GM12878 (cell line): ENCODE data around the gene TMCC2. TPM values are rescaled to one million over a fixed set of nuclear protein-coding genes. Genes with fewer than 3 reads are reported as not detected.

Experiments
- BACH1 ChIP-seq: fragments of 450-650 bp; IDR thresholded peaks from 2 replicates; pipeline ENCODE4 v1.6.1; 2017; ENCODE audit warnings: mild to moderate bottlenecking, borderline replicate concordance
- BCL3 ChIP-seq: IDR thresholded peaks from 2 replicates; pipeline ENCODE4 v1.6.1; 2011; ENCODE audit warnings: borderline replicate concordance, low read depth, mild to moderate bottlenecking, moderate library complexity, low read length; ENCODE audit not compliant: insufficient read depth, poor library complexity, severe bottlenecking
- CBFB ChIP-seq: IDR thresholded peaks from 2 replicates; pipeline ENCODE4 v1.6.1; 2016; ENCODE audit warnings: antibody characterized with exemption, low read depth
- EGR1 ChIP-seq, 2 experiments: IDR thresholded peaks; 1 replicate in 1 of 2; 2 replicates in 1 of 2; pipeline ENCODE4 v1.6.1; 2011 to 2012; ENCODE audit warnings: low read depth in 2 of 2, low read length in 2 of 2, borderline replicate concordance in 1 of 2, mild to moderate bottlenecking in 1 of 2, moderate library complexity in 1 of 2
- GATAD2B ChIP-seq: fragments of 450-650 bp; conservative IDR thresholded peaks from 2 replicates; pipeline ENCODE4 v1.6.1; 2017; ENCODE audit warnings: low read depth, mild to moderate bottlenecking, moderate library complexity
- HDAC2 ChIP-seq: fragments of 200-600 bp; sonication (generic); IDR thresholded peaks from 2 replicates; pipeline ENCODE4 v1.6.1; 2017
- IRF5 ChIP-seq: fragments of 450-650 bp; IDR thresholded peaks from 2 replicates; pipeline ENCODE4 v1.6.1; 2017; ENCODE audit warnings: borderline replicate concordance
- JUNB ChIP-seq: IDR thresholded peaks from 2 replicates; pipeline ENCODE4 v1.6.1; 2016; ENCODE audit warnings: antibody characterized with exemption, mild to moderate bottlenecking
- KDM1A ChIP-seq: fragments of 200-600 bp; sonication (generic); IDR thresholded peaks from 2 replicates; pipeline ENCODE4 v1.6.1; 2016; ENCODE audit warnings: borderline replicate concordance
- KLF5 ChIP-seq: fragments of 450-650 bp; IDR thresholded peaks from 2 replicates; pipeline ENCODE4 v1.6.1; 2014; ENCODE audit warnings: mild to moderate bottlenecking; ENCODE audit not compliant: partially characterized antibody
- NFYA ChIP-seq: IDR thresholded peaks from 2 replicates; pipeline ENCODE4 v1.6.1; 2011; ENCODE audit warnings: low read depth, mild to moderate bottlenecking, low read length, improper control_type of control experiment, borderline replicate concordance
- NKRF ChIP-seq: fragments of 450-650 bp; conservative IDR thresholded peaks from 2 replicates; pipeline ENCODE4 v1.6.1; 2017; ENCODE audit warnings: mild to moderate bottlenecking, moderate library complexity
- RBBP5 ChIP-seq: fragments of 200-600 bp; sonication (generic); conservative IDR thresholded peaks from 2 replicates; pipeline ENCODE4 v1.6.1; 2016
- RELB ChIP-seq: fragments of 450-650 bp; IDR thresholded peaks from 2 replicates; pipeline ENCODE4 v1.6.1; 2017; ENCODE audit warnings: low read depth, mild to moderate bottlenecking, moderate library complexity
- RUNX3 ChIP-seq: IDR thresholded peaks from 2 replicates; pipeline ENCODE4 v1.6.1; 2012; ENCODE audit warnings: low read length, inconsistent platforms
- SPI1 ChIP-seq: IDR thresholded peaks from 2 replicates; pipeline ENCODE4 v1.6.1; 2011; ENCODE audit warnings: low read depth, mild to moderate bottlenecking, low read length, moderate library complexity, borderline replicate concordance; ENCODE audit not compliant: insufficient read depth
- STAT1 ChIP-seq: fragments of 450-650 bp; conservative IDR thresholded peaks from 2 replicates; pipeline ENCODE4 v1.6.1; 2014; ENCODE audit warnings: antibody characterized with exemption, mild to moderate bottlenecking
- TCF7 ChIP-seq: IDR thresholded peaks from 2 replicates; pipeline ENCODE4 v1.6.1; 2014; ENCODE audit warnings: antibody characterized with exemption, borderline replicate concordance
- ZBTB11 ChIP-seq: fragments of 450-650 bp; formaldehyde crosslinking; IDR thresholded peaks from 2 replicates; pipeline ENCODE4 v1.5.0; 2022; ENCODE audit warnings: mild to moderate bottlenecking, missing genetic modification characterization
- ZNF384 ChIP-seq: IDR thresholded peaks from 2 replicates; pipeline ENCODE4 v1.6.1; 2012; ENCODE audit warnings: low read depth, mild to moderate bottlenecking, low read length, improper control_type of control experiment, borderline replicate concordance
- polyA plus RNA-seq, 11 experiments: library from polyadenylated mRNA; depleted of rRNA in 4 of 11; unstranded in 6 of 11; stranded (reverse) in 5 of 11; fragments of >200 nt; fragmentation: Nextera tagmentation in 4 of 11; fragmentation: Illumina TruSeq in 1 of 11; extraction: Ambion mirVana in 4 of 11; extraction: Trizol in 1 of 11; gene quantifications; 1 replicate in 1 of 11; 2 replicates in 10 of 11; pipeline versions ENCODE4 v1.2.1 to v1.2.3, GENCODE V29; 2011 to 2016; ENCODE audit warnings: inconsistent platforms in 2 of 11, missing spikeins in 2 of 11, low read depth in 1 of 11
- total RNA-seq, 4 experiments: library from RNA; depleted of rRNA in 3 of 4; stranded (reverse); fragments of >200 nt in 3 of 4; fragmentation: Illumina TruSeq in 1 of 4; extraction: Trizol in 1 of 4; gene quantifications; 2 replicates each; pipeline versions ENCODE4 v1.2.1 to v1.2.3, GENCODE V29; 2013 to 2021

TMCC2 gene
- total and polyA plus RNA-seq, 10 of the 15 experiments (the other 5 are each of a cell fraction or from before 2014, with no cell fraction given), result 0.06 to 2.3 (median 0.76) TPM

- TF ChIP-seq RELB (peak; percentile 49; the same call in 1 of the 2 replicates), KLF5 (no peak), JUNB (no peak), EGR1 (IDR thresholded peaks at IDR 0.05; ENCODE audit: borderline replicate concordance in 1 of 2, low read depth in 2 of 2, low read length in 2 of 2) (no peak), SPI1 (peak; percentile 25; the same call in 1 of the 2 replicates), GATAD2B (no peak; the same call in 1 of the 2 replicates), ZBTB11 (CRISPR knock-in tag) (no peak), CBFB (peak; percentile 99), KDM1A (peak; percentile 55; the same call in 1 of the 2 replicates), ZNF384 (peak; percentile 30; the same call in 1 of the 2 replicates), TCF7 (no peak), IRF5 (0 out of 2 replicates have a peak, but pooled peaks have one; percentile 44), RBBP5 (no peak), RUNX3 (peak; percentile 100), BCL3 (no peak), NKRF (no peak), BACH1 (peak; percentile 70), NFYA (no peak), STAT1 (no peak; the same call in 1 of the 2 replicates), HDAC2 (no peak)
Measured at GRCh38 chr1:205286335-205286950, 58.7 kb downstream of the TMCC2 start (continued).
